AG09309 (cell line): ENCODE data around the gene ZNF467.

Source experiments
- DNase-seq: peaks from one replicate; pipeline ENCODE4 v3.0.0-alpha.2; 2010; ENCODE audit warnings: low read depth
- H3K4me3 ChIP-seq: 2 replicates; pipeline ENCODE4 v1.5.1; 2011; ENCODE audit warnings: mild to moderate bottlenecking, low read depth, low read length, moderate library complexity; ENCODE audit not compliant: control insufficient read depth
- CTCF ChIP-seq: IDR thresholded peaks from 2 replicates; pipeline ENCODE4 v1.5.1; 2011; ENCODE audit warnings: mild to moderate bottlenecking, low read depth, low read length, inconsistent platforms; ENCODE audit not compliant: insufficient read depth, control insufficient read depth; ENCODE audit errors: missing control alignments

ZNF467 gene

GRCh38 chr7:149719050-149719899, 54.1 kb downstream of the ZNF467 start:
- H3K4me3 ChIP-seq: no peak overlapping the region
- no peak for DNase-seq
- no peak for TF ChIP-seq CTCF

- DNase-seq: no peak
- no peak for TF ChIP-seq CTCF
- H3K4me3 ChIP-seq: no peak overlapping the region
Observed at GRCh38 chr7:149718730-149719049, 54.7 kb downstream of the ZNF467 start.

GRCh38 chr7:149717481-149717880, 55.9 kb downstream of the ZNF467 start:
- TF ChIP-seq CTCF: no peak
- no peak overlapping the region for H3K4me3 ChIP-seq
- no peak for DNase-seq

GRCh38 chr7:149716932-149717307, 56.5 kb downstream of the ZNF467 start:
- no peak for TF ChIP-seq CTCF
- no peak for DNase-seq
- no peak overlapping the region for H3K4me3 ChIP-seq

- DNase-seq: no peak
- TF ChIP-seq CTCF: no peak
- H3K4me3 ChIP-seq: no peak overlapping the region
Observed at GRCh38 chr7:149716007-149716931, 57.1 kb downstream of the ZNF467 start.

GRCh38 chr7:149715476-149715875, 57.9 kb downstream of the ZNF467 start:
- no peak for TF ChIP-seq CTCF
- H3K4me3 ChIP-seq: peak overlapping the region; percentile 69
- no peak for DNase-seq
